Activated T-cell treated with anti-CD3 and anti-CD28 coated beads, Interleukin-2, amount 50 U/mL, for 1 hour (primary cell): Measurements from ENCODE around the gene SLC47A1.
"Not testable (repeated sequence)": the region's sequence is repeated elsewhere in the genome, so short reads cannot be mapped to it uniquely, and the experiment has no call there.

Experiments used
- DNase-seq: peaks from one replicate; pipeline ENCODE4 v3.0.0-alpha.2; 2020

The SLC47A1 gene

GRCh38 chr17:19533718-19534561, at the start of gene SLC47A1:
SLC47A1 (plus strand) TSS chr17:19533854; CDS start chr17:19533940, 86 bp downstream.
- DNase-seq = peak; percentile 24

GRCh38 chr17:19485800-19486340, 47.8 kb upstream of the SLC47A1 start:
- DNase-seq = no peak

- DNase-seq = no peak
Measured at GRCh38 chr17:19486351-19487023, 47.2 kb upstream of the SLC47A1 start.

- no peak for DNase-seq
Measured at GRCh38 chr17:19487024-19487600, 46.5 kb upstream of the SLC47A1 start.

- no peak for DNase-seq
Measured at GRCh38 chr17:19492141-19492540, 41.5 kb upstream of the SLC47A1 start.

- DNase-seq = no peak
Measured at GRCh38 chr17:19494961-19495806, 38.5 kb upstream of the SLC47A1 start.

- DNase-seq = no peak
Measured at GRCh38 chr17:19495828-19496528, 37.7 kb upstream of the SLC47A1 start.

- DNase-seq = no peak
Measured at GRCh38 chr17:19497624-19498023, 36.0 kb upstream of the SLC47A1 start.

- DNase-seq = no peak
Measured at GRCh38 chr17:19501219-19501618, 32.4 kb upstream of the SLC47A1 start.

GRCh38 chr17:19502517-19502916, 31.1 kb upstream of the SLC47A1 start:
- no peak for DNase-seq

GRCh38 chr17:19505561-19505960, 28.1 kb upstream of the SLC47A1 start:
- not testable (repeated sequence) for DNase-seq

- DNase-seq = peak; percentile 96
Measured at GRCh38 chr17:19507775-19508576, 25.7 kb upstream of the SLC47A1 start.

- no peak for DNase-seq
Measured at GRCh38 chr17:19508577-19508867, 25.1 kb upstream of the SLC47A1 start.

GRCh38 chr17:19509281-19509852, 24.3 kb upstream of the SLC47A1 start:
- not testable (repeated sequence) for DNase-seq

- DNase-seq = no peak
Measured at GRCh38 chr17:19510903-19511302, 22.8 kb upstream of the SLC47A1 start.

GRCh38 chr17:19513897-19514488, 19.7 kb upstream of the SLC47A1 start:
- peak; percentile 66 for DNase-seq

- DNase-seq = no peak
Measured at GRCh38 chr17:19517699-19518098, 16.0 kb upstream of the SLC47A1 start.

- not testable (repeated sequence) for DNase-seq
Measured at GRCh38 chr17:19519388-19520291, 14.0 kb upstream of the SLC47A1 start.

GRCh38 chr17:19520641-19521040, 13.0 kb upstream of the SLC47A1 start:
- no peak for DNase-seq
